Effector memory CD4-positive, alpha-beta T cell (primary cell): ENCODE data around the gene LYRM2.

Experiments
- DNase-seq, 3 donors: peaks; one replicate each; pipeline ENCODE4 v3.0.0-alpha.2; 2020
- H3K27ac ChIP-seq: 2 replicates; pipeline ENCODE4 v1.7.0; 2013; ENCODE audit warnings: mild to moderate bottlenecking, low read length, moderate library complexity; ENCODE audit not compliant: insufficient read depth, poor library complexity, severe bottlenecking
- H3K27me3 ChIP-seq: replicated peaks from 2 replicates; pipeline ENCODE4 v1.7.0; 2013; ENCODE audit warnings: mild to moderate bottlenecking, low read length; ENCODE audit not compliant: insufficient read depth, control insufficient read depth, poor library complexity, severe bottlenecking
- H3K36me3 ChIP-seq: 2 replicates; pipeline ENCODE4 v1.7.0; 2013; ENCODE audit warnings: mild to moderate bottlenecking, low read length, moderate library complexity; ENCODE audit not compliant: control insufficient read depth, insufficient read depth
- H3K4me1 ChIP-seq: 2 replicates; pipeline ENCODE4 v1.7.0; 2013; ENCODE audit warnings: low read length, mild to moderate bottlenecking; ENCODE audit not compliant: control insufficient read depth, insufficient read depth, poor library complexity, severe bottlenecking
- H3K4me3 ChIP-seq: 2 replicates; pipeline ENCODE4 v1.7.0; 2013; ENCODE audit warnings: low read length, low read depth, mild to moderate bottlenecking; ENCODE audit not compliant: insufficient read depth, poor library complexity, severe bottlenecking
- H3K9me3 ChIP-seq: 2 replicates; pipeline ENCODE4 v1.7.0; 2013; ENCODE audit warnings: mild to moderate bottlenecking, low read length, moderate library complexity; ENCODE audit not compliant: control insufficient read depth

LYRM2 gene

DNA sequence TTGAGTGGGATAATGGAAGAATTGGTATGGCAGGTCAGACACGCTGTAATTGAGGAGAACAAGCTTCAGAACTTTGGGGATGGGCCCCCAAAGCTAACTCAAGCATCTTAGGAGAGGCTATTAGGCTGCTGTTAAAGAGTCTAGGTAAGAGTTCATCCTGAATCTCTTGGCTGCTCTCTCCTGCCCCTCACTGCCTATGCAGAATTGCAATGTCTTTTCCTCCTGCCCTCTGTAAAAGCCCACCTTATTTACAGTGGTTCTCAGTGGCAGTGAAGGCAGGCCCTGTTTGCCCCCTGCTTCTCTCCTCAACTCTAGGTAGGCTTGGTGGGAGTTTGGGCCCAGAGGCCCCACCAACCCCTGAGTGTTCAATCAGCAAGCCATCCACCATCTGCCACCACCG is 55.0 kb downstream of the LYRM2 start:
- Histone ChIP-seq H3K27ac (no peak overlapping the region), H3K9me3 (no peaks in the 10 kb centered on the region), H3K4me3 (no peak overlapping the region), H3K36me3 (no peaks in the 10 kb centered on the region), H3K4me1 (no peaks in the 10 kb centered on the region), H3K27me3 (no peaks in the 10 kb centered on the region)
- DNase-seq = no peak

DNA sequence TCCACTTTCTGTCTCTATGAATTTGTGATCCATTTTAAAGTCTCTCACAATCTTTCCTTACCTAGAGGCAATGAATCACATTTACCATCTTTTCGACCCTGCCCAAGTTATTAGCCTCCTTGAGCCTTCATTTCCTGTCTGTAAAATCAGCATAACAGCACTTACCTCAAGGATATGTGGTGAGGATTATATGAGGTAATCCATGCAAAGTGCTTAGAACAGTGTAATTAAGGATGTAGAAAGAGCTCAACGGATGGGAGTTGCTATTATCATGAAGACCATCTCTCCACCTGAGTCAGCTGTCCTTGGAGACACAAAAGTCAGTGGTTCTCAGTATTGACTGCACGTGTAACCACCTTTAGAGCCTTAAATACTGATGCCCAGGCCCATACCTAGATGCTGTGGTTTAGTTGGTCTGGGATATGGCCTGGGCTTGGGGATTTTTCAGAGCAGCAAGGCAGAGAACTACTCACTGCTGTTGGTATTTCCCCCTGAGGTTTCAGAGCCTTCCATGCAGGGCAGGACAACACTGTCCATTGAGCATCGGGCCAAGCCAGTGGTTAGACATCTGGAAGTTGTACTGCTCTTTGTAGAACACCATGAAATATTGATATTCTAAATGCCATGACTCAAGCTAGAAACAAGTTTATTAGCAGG is 55.8 kb downstream of the LYRM2 start:
- no peak overlapping the region for H3K4me3 ChIP-seq
- DNase-seq = no peak

DNA sequence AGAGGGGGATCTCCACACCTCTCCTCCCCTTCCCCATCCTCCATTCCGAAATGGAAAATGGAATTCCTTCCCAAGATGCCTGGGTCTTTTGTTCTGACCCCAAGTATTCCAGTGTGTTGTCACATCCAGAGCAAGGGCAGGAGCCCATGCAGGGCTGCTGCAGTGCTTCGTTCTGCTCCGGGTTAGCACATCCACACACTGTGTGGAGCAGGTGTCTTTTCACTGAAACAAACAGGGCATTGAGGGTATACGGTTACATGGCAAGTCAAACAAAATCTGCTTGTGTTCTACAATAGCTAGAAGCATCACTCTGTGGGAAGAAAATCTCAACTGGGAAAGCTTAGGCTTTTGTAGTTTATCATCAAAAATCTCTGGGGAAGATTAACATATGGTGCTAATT is 56.9 kb downstream of the LYRM2 start:
- no peak for DNase-seq
- no peak overlapping the region for H3K4me3 ChIP-seq
- H3K27ac ChIP-seq = no peak overlapping the region
- no peaks in the 10 kb centered on the region for H3K36me3 ChIP-seq
- H3K9me3 ChIP-seq = no peaks in the 10 kb centered on the region
- H3K27me3 ChIP-seq = no peaks in the 10 kb centered on the region
- no peaks in the 10 kb centered on the region for H3K4me1 ChIP-seq

More for the DNA sequence above, 55.8 kb downstream of the LYRM2 start:
- Histone ChIP-seq H3K27ac (no peak overlapping the region), H3K27me3 (no peaks in the 10 kb centered on the region), H3K9me3 (no peaks in the 10 kb centered on the region), H3K36me3 (no peaks in the 10 kb centered on the region), H3K4me1 (no peaks in the 10 kb centered on the region)

DNA sequence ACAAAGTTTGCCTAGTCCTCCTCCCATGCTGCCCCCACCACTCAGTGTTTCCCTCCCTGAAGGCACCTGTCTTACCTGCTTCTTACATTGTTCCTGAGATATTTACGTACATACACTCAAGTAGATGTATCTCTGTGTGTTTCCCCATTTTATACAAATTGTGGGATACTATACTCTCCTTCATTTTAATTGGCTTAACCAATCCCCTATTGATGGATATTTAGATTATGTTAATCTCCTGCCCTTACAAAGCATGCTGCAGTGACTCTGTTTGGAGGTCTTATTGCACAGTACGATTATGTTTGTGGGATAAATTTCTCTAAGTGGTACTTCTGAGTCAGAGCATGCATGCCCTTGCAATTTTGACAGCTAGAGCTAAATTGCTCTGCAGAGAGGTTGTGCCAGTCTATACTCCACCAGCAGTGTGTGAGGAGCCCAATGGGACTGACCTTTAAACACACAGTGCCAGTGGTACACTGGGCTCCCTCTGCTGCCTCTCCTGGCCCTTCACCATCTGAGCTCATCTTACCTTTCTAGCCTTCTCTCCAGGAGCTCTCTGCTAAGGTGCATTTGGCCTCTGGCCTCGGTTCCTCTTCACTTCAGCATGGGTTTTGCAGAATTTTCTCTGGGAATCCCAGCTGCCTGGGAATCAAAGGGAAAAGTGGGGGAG is 57.4 kb downstream of the LYRM2 start:
- Histone ChIP-seq H3K27me3 (no peaks in the 10 kb centered on the region), H3K9me3 (no peaks in the 10 kb centered on the region), H3K4me3 (no peak overlapping the region), H3K27ac (no peak overlapping the region), H3K36me3 (no peaks in the 10 kb centered on the region), H3K4me1 (no peaks in the 10 kb centered on the region)
- no peak for DNase-seq

DNA sequence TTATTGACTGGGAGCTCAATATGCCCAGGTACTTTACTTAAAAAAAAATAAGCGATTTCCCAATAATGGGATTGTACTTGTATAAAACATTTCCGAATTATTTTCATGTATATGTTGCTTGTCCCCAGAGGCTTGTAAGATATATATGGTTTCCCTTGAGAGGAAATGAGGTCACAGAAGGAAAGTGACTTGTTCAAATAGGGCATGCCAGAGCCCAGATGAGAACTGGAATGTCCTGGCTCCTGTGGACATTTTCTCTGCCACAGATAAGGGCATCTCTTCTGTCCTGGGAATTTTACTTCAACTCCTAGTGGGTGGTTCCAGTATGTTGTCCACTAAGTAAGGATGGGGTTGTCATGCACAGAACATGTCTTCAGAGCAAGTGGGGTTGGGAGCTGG is 63.0 kb downstream of the LYRM2 start:
- no peaks in the 10 kb centered on the region for H3K36me3 ChIP-seq

DNA sequence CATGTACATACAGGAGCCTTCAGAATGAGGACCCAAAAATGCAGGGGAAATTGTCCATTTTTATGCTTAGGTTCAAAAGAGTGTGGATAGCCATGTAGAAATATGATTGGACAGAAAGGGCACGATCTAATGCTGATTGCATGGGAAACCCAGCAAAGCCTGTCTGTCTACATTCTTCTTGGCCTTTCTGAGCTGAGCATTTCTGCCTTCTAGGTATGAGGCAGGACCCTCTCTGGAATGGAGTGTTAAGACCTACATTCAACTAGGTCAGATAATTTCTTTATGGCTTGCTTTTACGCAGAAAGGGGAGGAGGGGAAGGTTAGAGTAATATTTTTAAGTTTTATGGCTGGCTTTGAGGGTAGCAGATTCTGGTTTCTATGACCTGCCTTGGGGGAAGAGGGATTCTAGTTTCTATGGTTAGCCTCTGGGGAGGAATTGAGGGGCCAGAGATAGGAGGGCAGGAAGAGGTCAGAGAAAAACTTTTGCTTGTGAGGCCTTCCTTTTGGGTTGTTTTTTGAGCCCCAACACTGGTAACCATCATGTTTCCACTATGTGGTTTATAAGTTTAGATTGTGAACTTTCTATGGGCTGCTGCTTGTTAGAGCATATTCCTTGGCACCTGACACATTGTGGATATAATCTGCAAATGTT is 63.5 kb downstream of the LYRM2 start:
- Histone ChIP-seq H3K9me3 (no peaks in the 10 kb centered on the region), H3K36me3 (no peaks in the 10 kb centered on the region), H3K4me1 (no peaks in the 10 kb centered on the region), H3K27ac (no peak overlapping the region), H3K27me3 (no peaks in the 10 kb centered on the region), H3K4me3 (no peak overlapping the region)
- DNase-seq = no peak

More for the DNA sequence above, 63.0 kb downstream of the LYRM2 start:
- Histone ChIP-seq H3K27ac (no peak overlapping the region), H3K27me3 (no peaks in the 10 kb centered on the region), H3K4me3 (no peak overlapping the region), H3K9me3 (no peaks in the 10 kb centered on the region), H3K4me1 (no peaks in the 10 kb centered on the region)
- DNase-seq = no peak

DNA sequence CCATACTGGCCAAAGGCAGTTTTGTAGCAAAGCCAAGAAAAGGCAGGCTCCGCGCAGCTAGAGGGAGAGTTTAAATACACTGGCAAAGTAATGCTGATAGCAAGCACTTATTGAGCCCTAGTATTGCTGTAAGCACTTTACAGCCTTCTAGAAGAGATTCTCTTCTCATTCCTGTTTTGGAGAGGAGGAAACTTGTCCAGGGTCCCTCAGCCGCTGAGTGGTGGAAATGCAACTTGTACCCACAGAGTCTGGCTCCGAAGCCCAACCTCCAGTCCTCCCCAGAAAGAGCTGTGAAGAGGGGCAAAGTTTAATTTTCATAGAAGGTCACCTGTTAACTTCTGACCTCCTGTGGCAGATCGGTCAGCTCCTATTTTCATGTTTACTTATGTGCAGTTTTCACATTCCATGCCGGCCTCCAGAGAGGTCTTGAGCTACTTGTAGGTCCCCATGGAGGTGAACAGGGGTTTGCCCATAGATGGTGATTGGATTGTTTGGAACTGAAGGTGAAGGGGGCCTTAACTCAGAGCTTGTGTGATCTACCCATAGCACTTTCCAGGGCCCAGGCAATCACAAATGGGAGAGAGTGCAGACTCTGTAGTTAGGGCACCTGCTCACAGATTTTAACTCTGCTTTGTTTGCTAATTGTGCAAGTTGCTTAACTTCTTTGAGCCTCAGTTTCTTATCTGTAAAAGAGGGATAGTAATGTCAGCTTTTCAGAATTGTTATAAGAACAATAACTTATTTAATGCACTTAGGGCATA is 70.7 kb downstream of the LYRM2 start:
- no peak overlapping the region for H3K27ac ChIP-seq
- H3K4me1 ChIP-seq = no peaks in the 10 kb centered on the region
- DNase-seq = no peak
- H3K4me3 ChIP-seq = no peak overlapping the region
- H3K36me3 ChIP-seq = no peaks in the 10 kb centered on the region
- H3K27me3 ChIP-seq = no peaks in the 10 kb centered on the region
- H3K9me3 ChIP-seq = no peaks in the 10 kb centered on the region

DNA sequence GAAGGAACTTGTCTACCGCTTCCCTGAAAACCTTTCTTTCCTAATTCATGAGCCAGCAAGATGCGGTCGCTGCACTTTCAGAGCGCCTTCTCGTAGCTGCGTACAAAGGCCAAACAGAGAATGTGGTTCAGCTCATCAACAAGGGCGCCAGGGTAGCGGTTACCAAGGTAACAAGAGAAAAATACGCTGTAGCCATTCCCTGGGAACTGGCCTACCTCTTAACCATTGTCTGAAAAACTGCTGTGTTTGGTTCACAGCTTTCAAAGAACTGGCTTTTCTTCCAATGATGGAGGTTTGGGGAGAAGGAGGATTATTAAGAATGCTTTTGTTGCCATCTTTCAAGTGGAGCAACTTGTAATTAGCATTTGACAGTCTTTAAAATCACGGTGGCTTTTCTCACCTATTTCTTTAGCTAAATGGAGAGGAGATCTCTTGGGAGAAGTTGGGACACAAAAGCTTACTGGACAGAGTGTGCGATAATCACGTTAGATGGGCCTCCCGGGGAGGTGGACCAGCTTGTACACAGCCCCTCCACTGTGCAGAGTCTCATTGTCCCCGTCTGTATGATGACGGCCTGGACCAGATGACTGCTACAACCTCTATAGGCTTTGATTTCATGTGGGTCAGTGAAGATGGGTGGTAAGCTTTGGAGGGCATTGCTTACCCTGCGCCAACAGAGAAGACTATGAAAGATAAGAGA is 71.5 kb downstream of the LYRM2 start:
- no peak for DNase-seq
- Histone ChIP-seq H3K9me3 (no peaks in the 10 kb centered on the region), H3K27me3 (no peaks in the 10 kb centered on the region), H3K4me3 (no peak overlapping the region), H3K36me3 (no peaks in the 10 kb centered on the region), H3K27ac (no peak overlapping the region), H3K4me1 (no peaks in the 10 kb centered on the region)

DNA sequence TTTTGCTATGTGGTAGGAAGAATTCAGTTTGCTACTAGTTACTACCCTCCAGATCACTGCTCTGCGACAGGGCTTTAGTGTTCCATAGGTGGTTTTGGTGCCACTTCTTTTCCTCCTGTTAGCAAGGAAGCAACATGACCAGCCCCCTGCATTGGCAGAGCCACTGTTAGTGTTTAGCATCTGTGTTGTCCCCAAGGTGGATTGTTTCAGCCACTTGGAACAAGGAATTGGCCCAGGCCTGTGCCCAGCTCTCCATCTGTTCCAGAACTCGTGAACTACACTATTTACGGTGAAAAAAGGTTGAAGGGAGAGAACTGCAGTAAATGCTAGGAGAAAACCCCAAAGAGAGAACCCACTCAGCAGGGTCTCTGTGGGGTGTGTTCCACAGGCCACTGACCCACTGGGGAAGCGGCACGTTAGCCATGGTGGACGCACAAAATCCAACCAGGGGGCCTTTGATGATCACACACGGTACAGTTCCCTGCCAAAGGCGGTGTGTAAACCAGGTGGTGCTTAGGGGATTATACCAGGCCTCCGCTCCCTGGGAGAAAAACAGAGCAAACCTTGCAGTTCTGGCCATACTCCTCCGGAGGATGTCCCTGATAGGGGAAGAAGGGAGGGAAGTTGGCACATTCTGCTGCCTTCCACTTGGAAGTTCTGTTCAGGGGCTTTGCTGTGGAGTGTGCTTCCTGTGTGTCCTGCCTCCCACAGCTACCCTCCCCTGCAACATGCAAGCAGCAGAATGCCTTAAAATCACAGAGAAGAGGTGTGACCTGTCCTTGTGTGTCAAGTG is 72.3 kb downstream of the LYRM2 start:
- no peak for DNase-seq
- Histone ChIP-seq H3K27ac (no peak overlapping the region), H3K9me3 (no peaks in the 10 kb centered on the region), H3K27me3 (no peaks in the 10 kb centered on the region), H3K4me3 (no peak overlapping the region), H3K4me1 (no peaks in the 10 kb centered on the region), H3K36me3 (no peaks in the 10 kb centered on the region)
